NCI-H2107 (cell line): ENCODE measurements around the gene MRAP2.

Source experiments
- DNase-seq: peaks from one replicate; lab custom pipeline; 2025; lab: John Stamatoyannopoulos, UW

MRAP2 gene

DNA sequence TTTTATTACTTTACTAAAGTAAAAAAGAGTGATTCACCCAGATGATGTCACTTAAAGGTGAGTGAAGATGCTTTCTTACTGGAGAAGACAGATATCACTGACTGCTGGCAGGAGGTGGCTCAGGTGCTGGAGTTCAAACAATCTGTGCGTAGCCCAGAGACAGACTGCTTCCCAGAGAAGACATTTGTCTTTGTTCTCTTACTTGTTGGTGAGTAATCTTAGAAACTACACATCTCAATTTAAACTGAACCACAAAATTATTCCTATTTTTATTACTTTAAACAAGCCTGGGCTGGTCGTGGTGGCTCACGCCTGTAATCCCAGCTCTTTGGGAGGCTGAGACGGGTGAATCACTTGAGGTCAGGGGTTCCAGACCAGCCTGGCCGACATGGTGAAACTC lies 101.7 kb downstream of the MRAP2 start:
- no peak for DNase-seq

DNA sequence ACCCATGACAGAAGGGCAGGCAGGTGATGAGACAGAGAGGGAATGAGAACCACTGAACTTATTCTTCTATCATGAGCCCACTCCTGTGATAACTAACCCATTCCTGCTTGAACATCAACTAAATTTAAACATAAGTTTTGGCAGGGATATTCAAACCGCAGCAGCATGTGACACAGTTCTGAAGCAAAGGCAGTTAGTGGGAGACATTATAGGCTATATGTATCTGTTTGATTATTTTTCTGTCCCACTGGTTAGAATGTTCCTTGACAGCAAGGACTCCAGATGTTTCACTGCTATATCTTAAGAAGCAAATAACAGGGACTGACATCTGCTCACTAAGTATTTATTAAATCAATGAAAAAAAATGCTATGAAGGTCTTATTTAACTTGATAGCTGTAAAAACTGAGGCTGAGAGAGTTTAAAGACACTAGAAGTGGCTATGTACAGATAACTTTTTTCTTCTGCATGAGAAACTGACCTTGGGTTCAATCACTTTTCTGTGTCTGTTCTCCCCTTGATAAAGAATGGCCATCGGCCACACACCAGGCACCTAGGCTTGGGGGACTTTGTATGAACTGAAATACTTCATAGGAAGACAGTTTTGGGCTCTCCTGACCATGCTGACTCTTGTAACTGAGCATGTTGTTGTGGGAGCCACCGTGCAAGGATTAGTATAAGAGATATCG lies 102.9 kb downstream of the MRAP2 start:
- DNase-seq, result no peak

DNA sequence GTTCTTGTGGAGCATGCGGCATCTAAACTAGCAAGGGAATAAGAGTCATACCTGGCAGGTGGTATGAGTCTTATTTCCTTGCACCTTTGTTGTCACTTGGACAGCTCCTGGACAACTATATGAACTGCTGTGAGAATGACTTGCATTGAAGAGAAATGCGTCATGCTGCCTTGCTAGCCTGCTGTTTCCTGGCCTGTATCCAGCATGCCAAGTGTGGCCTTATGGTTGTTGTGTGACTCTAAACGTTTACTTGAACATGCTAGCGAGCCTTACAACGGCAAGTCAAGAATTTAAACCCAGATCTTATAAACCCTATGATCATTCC lies 103.4 kb downstream of the MRAP2 start:
- peak; percentile 21 for DNase-seq

DNA sequence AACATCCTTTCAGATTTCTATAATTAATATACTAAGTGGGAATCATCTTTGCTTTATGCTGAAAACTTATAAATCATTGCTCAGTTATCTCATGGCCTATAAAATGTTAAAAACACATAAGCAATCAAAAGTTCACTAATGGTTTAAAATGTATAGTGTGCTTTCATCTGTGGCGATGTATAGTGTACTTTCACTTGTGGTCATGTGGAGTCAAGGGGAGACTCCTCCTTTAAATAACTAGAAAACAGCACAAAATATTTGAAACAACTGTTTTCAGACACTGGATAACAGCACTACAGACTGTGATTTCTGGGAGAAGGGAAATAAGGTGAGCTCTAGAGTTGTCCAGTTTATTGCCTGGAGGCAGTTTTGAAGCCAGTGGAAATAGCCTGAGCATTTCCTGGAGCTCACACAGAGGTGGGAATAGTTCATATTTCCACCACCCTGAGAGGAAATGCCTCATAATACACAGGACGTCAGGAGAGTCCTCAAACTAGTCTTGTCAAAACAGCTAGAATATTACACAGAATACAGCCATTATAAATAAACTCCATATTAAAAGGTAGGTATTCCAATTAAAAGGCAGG lies 104.5 kb downstream of the MRAP2 start:
- DNase-seq, result no peak

DNA sequence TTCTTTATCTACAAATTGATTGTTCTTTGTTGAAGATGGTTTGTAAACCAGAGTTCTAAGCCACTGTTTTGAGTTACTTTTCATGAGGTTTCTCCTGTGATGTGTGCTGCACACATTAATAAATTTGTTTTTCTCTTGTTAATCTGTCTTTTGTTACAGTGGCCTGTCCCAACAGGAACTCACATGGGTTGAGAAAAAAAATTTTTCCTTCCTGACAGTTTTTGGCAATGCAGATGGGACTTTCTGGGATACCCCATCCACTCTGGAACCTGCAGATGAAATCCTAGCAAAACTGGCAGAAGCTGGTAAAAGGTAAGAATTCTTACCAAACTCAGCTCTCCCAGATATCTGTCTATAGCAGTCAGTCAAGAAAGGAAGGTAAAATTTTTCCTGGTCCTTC lies 105.7 kb downstream of the MRAP2 start:
- DNase-seq, result no peak
